GM12878 (cell line): Measurements from ENCODE around the gene EP400. TPM values are rescaled to one million over a fixed set of nuclear protein-coding genes. Genes with fewer than 3 reads are reported as not detected.

ENCODE experiments used
- ATAC-seq: fragments of 200-7000 bp; cut with Tn5 transposase; 3 replicates; pipeline ENCODE4 v1.9.1; 2020; ENCODE audit warnings: mild to moderate bottlenecking, moderate library complexity
- BruUV-seq: library from RNA; stranded (reverse); fragments of 400-500 nt; replicated peaks from 2 replicates; lab custom pipeline; 2021; lab: Mats Ljungman, UMichigan
- CTCF ChIA-PET: fragments of 300-600 bp; sonication (Branson Sonifier 250); formaldehyde crosslinking; extraction: SDS; loops from one replicate; lab custom pipeline; 2021; ENCODE audit warnings: inconsistent platforms; lab: Yijun Ruan, JAX
- POLR2A ChIA-PET: fragments of 350-600 bp; formaldehyde crosslinking; extraction: SDS; loops from one replicate; lab custom pipeline; 2021; ENCODE audit warnings: inconsistent platforms; lab: Charles Lee
- RAD21 ChIA-PET: fragments of 300-600 bp; sonication (Branson Sonifier 250); formaldehyde crosslinking; loops from one replicate; lab custom pipeline; 2023; ENCODE audit warnings: antibody characterized with exemption; ENCODE audit not compliant: unreplicated experiment; lab: Charles Lee
- SMC1A ChIA-PET: fragments of 300-600 bp; sonication (Branson Sonifier 250); formaldehyde crosslinking; loops from one replicate; lab custom pipeline; 2023; ENCODE audit not compliant: unreplicated experiment, uncharacterized antibody; lab: Charles Lee
- DNase-seq: peaks from one replicate; pipeline ENCODE4 v3.0.0-alpha.2; 2011; ENCODE audit warnings: low read depth, low spot score
- FAIRE-seq: peaks from 3 replicates; lab custom pipeline; 2011; peaks lifted over from hg19 to GRCh38; lab: Jason Lieb, UNC
- H2AFZ ChIP-seq: 2 replicates; pipeline ENCODE4 v1.6.0; 2011; ENCODE audit warnings: low read depth, low read length, control low read depth; ENCODE audit not compliant: control insufficient read depth
- H3K27ac ChIP-seq: 2 replicates; pipeline ENCODE4 v1.5.1; 2011; ENCODE audit warnings: control low read depth; ENCODE audit not compliant: control insufficient read depth, insufficient read depth
- H3K27me3 ChIP-seq, 2 experiments: replicated peaks in 1 of 2; 2 replicates each; pipeline versions ENCODE4 v1.6.0 to v1.6.1; 2011; ENCODE audit warnings: low read length in 1 of 2; ENCODE audit not compliant: control insufficient read depth in 2 of 2, insufficient read depth in 2 of 2
- H3K36me3 ChIP-seq, 2 experiments: 2 replicates each; pipeline ENCODE4 v1.5.1; 2011; ENCODE audit warnings: low read length in 1 of 2; ENCODE audit not compliant: control insufficient read depth in 2 of 2, insufficient read depth in 2 of 2
- H3K4me1 ChIP-seq: 2 replicates; pipeline ENCODE4 v1.6.1; 2011; ENCODE audit warnings: mild to moderate bottlenecking, low read length, moderate library complexity, mixed read lengths; ENCODE audit not compliant: control insufficient read depth, insufficient read depth
- H3K4me2 ChIP-seq: 2 replicates; pipeline ENCODE4 v1.6.0; 2011; ENCODE audit warnings: control low read depth; ENCODE audit not compliant: control insufficient read depth, insufficient read depth
- H3K4me3 ChIP-seq: fragments of 200-600 bp; sonication (generic); 2 replicates; pipeline ENCODE4 v1.5.1; 2016
- H3K79me2 ChIP-seq: 2 replicates; pipeline ENCODE4 v1.6.0; 2011; ENCODE audit warnings: low read length; ENCODE audit not compliant: control insufficient read depth, insufficient read depth
- H3K9ac ChIP-seq: 2 replicates; pipeline ENCODE4 v1.8.0; 2011; ENCODE audit warnings: low read length, control low read depth, mixed read lengths; ENCODE audit not compliant: control insufficient read depth, insufficient read depth
- H3K9me3 ChIP-seq: replicated peaks from 3 replicates; pipeline ENCODE4 v1.5.1; 2011; ENCODE audit warnings: mild to moderate bottlenecking, low read length; ENCODE audit not compliant: control insufficient read depth, insufficient read depth
- H4K20me1 ChIP-seq: 2 replicates; pipeline ENCODE4 v1.6.0; 2011; ENCODE audit not compliant: control insufficient read depth, insufficient read depth
- ATF7 ChIP-seq: fragments of 450-650 bp; IDR thresholded peaks from 2 replicates; pipeline ENCODE4 v1.6.1; 2016; ENCODE audit warnings: low read depth, mild to moderate bottlenecking
- BACH1 ChIP-seq: fragments of 450-650 bp; IDR thresholded peaks from 2 replicates; pipeline ENCODE4 v1.6.1; 2017; ENCODE audit warnings: mild to moderate bottlenecking, borderline replicate concordance
- BRCA1 ChIP-seq: IDR thresholded peaks from 2 replicates; pipeline ENCODE4 v1.6.1; 2011; ENCODE audit warnings: low read depth, low read length, improper control_type of control experiment
- CREB1 ChIP-seq: IDR thresholded peaks from 2 replicates; pipeline ENCODE4 v1.6.1; 2012; ENCODE audit warnings: low read depth, mild to moderate bottlenecking, inconsistent platforms
- FOS ChIP-seq: IDR thresholded peaks from 3 replicates; pipeline ENCODE4 v1.6.1; 2011; ENCODE audit warnings: borderline replicate concordance; ENCODE audit not compliant: insufficient read length; ENCODE audit errors: extremely low read depth
- IKZF1 ChIP-seq: fragments of 450-650 bp; conservative IDR thresholded peaks from 2 replicates; pipeline ENCODE4 v1.6.1; 2017; ENCODE audit warnings: antibody characterized with exemption, mild to moderate bottlenecking
- MXI1 ChIP-seq: fragments of 150-350 bp; IDR thresholded peaks from 2 replicates; pipeline ENCODE4 v1.6.1; 2011; ENCODE audit warnings: low read depth, mild to moderate bottlenecking, inconsistent platforms, low read length, improper control_type of control experiment
- NRF1 ChIP-seq: conservative IDR thresholded peaks from 2 replicates; pipeline ENCODE4 v1.6.1; 2011; ENCODE audit warnings: mild to moderate bottlenecking, low read depth, low read length, improper control_type of control experiment
- PAX5 ChIP-seq: IDR thresholded peaks from 2 replicates; pipeline ENCODE4 v1.6.1; 2011; ENCODE audit warnings: low read depth, low read length, borderline replicate concordance
- PML ChIP-seq: IDR thresholded peaks from 2 replicates; pipeline ENCODE4 v1.6.1; 2012; ENCODE audit warnings: low read length, inconsistent platforms
- SIX5 ChIP-seq: IDR thresholded peaks from 2 replicates; pipeline ENCODE4 v1.6.1; 2011; ENCODE audit warnings: mild to moderate bottlenecking, low read depth, low read length, moderate library complexity; ENCODE audit not compliant: severe bottlenecking
- SMARCA5 ChIP-seq: fragments of 450-650 bp; IDR thresholded peaks from 2 replicates; pipeline ENCODE4 v1.6.1; 2017; ENCODE audit warnings: mild to moderate bottlenecking
- WGBS: methylation state at CpG from one replicate; pipeline ENCODE4 v1.1.6; 2016; ENCODE audit warnings: low lambda C conversion rate; ENCODE audit not compliant: insufficient replicate concordance, insufficient coverage; ENCODE audit errors: missing lambda C conversion rate; 5-methylcytosine and 5-hydroxymethylcytosine counted together
- in situ Hi-C: fragments of 300-500 bp; cut with MboI; formaldehyde crosslinking; loops from 9 replicates; pipeline ENCODE4 v1.14.3; 2018; ENCODE audit warnings: mixed read lengths
- intact Hi-C: fragments of 100-400 bp; cut with micrococcal nuclease; formaldehyde crosslinking; loops from one replicate; pipeline ENCODE4 v1.14.2; 2022; ENCODE audit not compliant: unreplicated experiment
- polyA plus RNA-seq, 11 experiments: library from polyadenylated mRNA; depleted of rRNA in 4 of 11; unstranded in 6 of 11; stranded (reverse) in 5 of 11; fragments of >200 nt; fragmentation: Nextera tagmentation in 4 of 11; fragmentation: Illumina TruSeq in 1 of 11; extraction: Ambion mirVana in 4 of 11; extraction: Trizol in 1 of 11; gene quantifications; 1 replicate in 1 of 11; 2 replicates in 10 of 11; pipeline versions ENCODE4 v1.2.1 to v1.2.3, GENCODE V29; 2011 to 2016; ENCODE audit warnings: inconsistent platforms in 2 of 11, missing spikeins in 2 of 11, low read depth in 1 of 11
- total RNA-seq, 4 experiments: library from RNA; depleted of rRNA in 3 of 4; stranded (reverse); fragments of >200 nt in 3 of 4; fragmentation: Illumina TruSeq in 1 of 4; extraction: Trizol in 1 of 4; gene quantifications; 2 replicates each; pipeline versions ENCODE4 v1.2.1 to v1.2.3, GENCODE V29; 2013 to 2021

The EP400 gene
- total and polyA plus RNA-seq, 10 of the 15 experiments (the other 5 are each of a cell fraction or from before 2014, with no cell fraction given) = 3.8 to 44.2 (median 8.4) TPM

DNA sequence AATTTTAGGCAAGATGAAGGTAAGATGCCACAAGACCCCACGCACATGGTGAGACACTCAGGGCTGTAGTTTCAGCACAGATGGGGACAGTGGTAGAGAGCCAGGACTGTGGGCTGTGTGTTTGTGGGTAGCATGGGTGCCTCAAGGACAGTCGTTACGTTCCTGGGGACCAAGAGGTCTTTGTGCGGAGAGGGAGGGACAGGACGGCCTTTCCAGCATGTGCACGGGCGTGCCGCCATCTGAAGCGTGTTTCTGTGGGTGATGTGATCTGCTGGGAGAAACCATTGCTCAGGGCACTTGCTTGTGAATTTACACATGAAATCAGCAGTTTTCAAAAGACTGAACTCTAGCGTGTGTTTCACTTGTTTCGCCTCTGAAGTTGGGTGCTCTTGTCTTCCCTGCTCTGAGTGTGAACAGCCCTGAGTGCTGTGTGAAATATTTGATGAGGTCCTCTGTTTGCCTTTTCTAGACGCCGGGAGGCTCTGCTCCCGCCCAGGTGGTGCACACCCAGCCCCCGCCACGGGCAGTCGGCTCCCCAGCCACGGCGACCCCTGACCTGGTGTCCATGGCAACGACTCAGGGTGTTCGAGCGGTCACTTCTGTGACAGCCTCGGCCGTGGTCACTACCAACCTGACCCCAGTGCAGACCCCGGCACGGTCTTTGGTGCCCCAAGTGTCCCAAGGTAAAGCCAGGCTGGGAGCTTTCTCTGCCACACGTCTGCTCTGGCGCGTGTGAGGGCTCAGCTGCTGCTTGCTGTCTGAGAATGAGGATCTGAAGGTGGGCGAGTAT, 112.1 kb downstream of the EP400 start:
- Histone ChIP-seq H3K9ac (no peak overlapping the region), H3K4me2 (no peak overlapping the region), H2AFZ (no peak overlapping the region), H3K36me3 (peaks cover 14 to 21% of the 10 kb centered on the region in 2 experiments), H3K4me3 (no peak overlapping the region), H3K4me1 (peaks cover 30% of the 10 kb centered on the region), H3K27ac (no peak overlapping the region), H4K20me1 (no peaks in the 10 kb centered on the region), H3K79me2 (no peaks in the 10 kb centered on the region), H3K27me3 (no peaks in the 10 kb centered on the region), H3K9me3 (no peaks in the 10 kb centered on the region)
- ChIA-PET CTCF (no interaction called here), SMC1A (no interaction called here), RAD21 (no interaction called here), POLR2A (no interaction called here)
- FAIRE-seq (no peak), ATAC-seq (no peak), DNase-seq (no peak)
- no peak for TF ChIP-seq PAX5
- TF ChIP-seq NRF1 = no peak
- TF ChIP-seq ATF7 = no peak
- TF ChIP-seq CREB1 = no peak
- TF ChIP-seq BRCA1 = no peak
- TF ChIP-seq IKZF1 = no peak
- no peak for TF ChIP-seq FOS
- no peak for TF ChIP-seq BACH1
- no peak for TF ChIP-seq MXI1
- TF ChIP-seq SMARCA5 = no peak
- TF ChIP-seq SIX5 = no peak
- TF ChIP-seq PML = no peak
- no TSS peak for BruUV-seq
- WGBS = 96% methylated on average over 30 of the region's 30 CpGs
- intact Hi-C loops (no loop called here), in situ Hi-C loops (no loop called here)
